Endothelial cell of umbilical vein (primary cell): ENCODE results near the gene TRAPPC12. TPM values are rescaled to one million over a fixed set of nuclear protein-coding genes. Genes with fewer than 3 reads are reported as not detected.

Experiments
- BruUV-seq: library from RNA; stranded (reverse); fragments of 400-500 nt; replicated peaks from 2 replicates; lab custom pipeline; 2021; lab: Mats Ljungman, UMichigan
- CTCF ChIA-PET: fragments of 300-600, 350-600 bp; sonication (Branson Sonifier 250); formaldehyde crosslinking; loops from one replicate; lab custom pipeline; 2021; ENCODE audit warnings: antibody characterized with exemption, inconsistent platforms; lab: Charles Lee
- POLR2A ChIA-PET: fragments of 300-600, 350-600 bp; sonication (Branson Sonifier 250); formaldehyde crosslinking; loops from one replicate; lab custom pipeline; 2021; ENCODE audit warnings: antibody characterized with exemption, inconsistent platforms; lab: Charles Lee
- DNase-seq: peaks from one replicate; pipeline ENCODE4 v3.0.0-alpha.2; 2011; ENCODE audit warnings: low read depth, low spot score
- FAIRE-seq: peaks from 2 replicates; lab custom pipeline; 2011; peaks lifted over from hg19 to GRCh38; lab: Jason Lieb, UNC
- H2AFZ ChIP-seq: 2 replicates; pipeline ENCODE4 v1.6.0; 2012; ENCODE audit warnings: low read depth, low read length, control low read depth, inconsistent platforms
- H3K27ac ChIP-seq: 2 replicates; pipeline ENCODE4 v1.5.1; 2011; ENCODE audit warnings: low read depth, mild to moderate bottlenecking, control low read depth, low read length, moderate library complexity; ENCODE audit not compliant: insufficient read depth
- H3K27me3 ChIP-seq, 2 experiments: 2 replicates each; pipeline versions ENCODE4 v1.6.0 to v1.6.1; 2011; ENCODE audit warnings: low read length in 2 of 2, mixed read lengths in 1 of 2; ENCODE audit not compliant: control insufficient read depth in 2 of 2, insufficient read depth in 2 of 2
- H3K36me3 ChIP-seq, 2 experiments: 2 replicates in 1 of 2; 3 replicates in 1 of 2; pipeline ENCODE4 v1.5.1; 2011; ENCODE audit warnings: low read length in 2 of 2, mild to moderate bottlenecking in 1 of 2, moderate library complexity in 1 of 2; ENCODE audit not compliant: control insufficient read depth in 2 of 2, insufficient read depth in 2 of 2; ENCODE audit errors: extremely low read depth in 1 of 2
- H3K4me1 ChIP-seq: 3 replicates; pipeline ENCODE4 v1.5.1; 2011; ENCODE audit warnings: mild to moderate bottlenecking, low read length; ENCODE audit not compliant: control insufficient read depth, insufficient read depth; ENCODE audit errors: extremely low read depth
- H3K4me2 ChIP-seq: 2 replicates; pipeline ENCODE4 v1.6.1; 2011; ENCODE audit warnings: low read length, control low read depth, mixed read lengths; ENCODE audit not compliant: insufficient read depth
- H3K4me3 ChIP-seq, 3 experiments: fragments of 200-600 bp in 1 of 3; sonication (generic), shearing (Covaris generic) in 1 of 3; replicated peaks in 1 of 3; 2 replicates each; pipeline ENCODE4 v1.5.1; 2011 to 2016; ENCODE audit warnings: control low read depth in 3 of 3, low read length in 3 of 3, mild to moderate bottlenecking in 2 of 3, inconsistent platforms in 1 of 3, low read depth in 1 of 3, moderate library complexity in 1 of 3; ENCODE audit not compliant: insufficient read depth in 1 of 3
- H3K79me2 ChIP-seq: 2 replicates; pipeline ENCODE4 v1.6.0; 2012; ENCODE audit warnings: low read length, inconsistent platforms; ENCODE audit not compliant: control insufficient read depth, insufficient read depth
- H3K9ac ChIP-seq: replicated peaks from 2 replicates; pipeline ENCODE3; 2011; ENCODE audit warnings: low read length, control low read depth; ENCODE audit not compliant: insufficient read depth; ENCODE audit errors: extremely low read depth
- H3K9me1 ChIP-seq: replicated peaks from 3 replicates; pipeline ENCODE4 v1.6.0; 2011; ENCODE audit warnings: mild to moderate bottlenecking, low read length; ENCODE audit not compliant: control insufficient read depth, insufficient read depth; ENCODE audit errors: extremely low read depth
- H3K9me3 ChIP-seq: replicated peaks from 2 replicates; pipeline ENCODE4 v1.5.1; 2012; ENCODE audit warnings: low read length, inconsistent platforms; ENCODE audit not compliant: control insufficient read depth, insufficient read depth
- H4K20me1 ChIP-seq: replicated peaks from 2 replicates; pipeline ENCODE3; 2011; ENCODE audit warnings: mild to moderate bottlenecking, low read length; ENCODE audit not compliant: control insufficient read depth, insufficient read depth; ENCODE audit errors: extremely low read depth
- CTCF ChIP-seq, 2 donors: IDR thresholded peaks; 1 replicate in 1 of 2; 2 replicates in 1 of 2; pipeline ENCODE4 v1.5.1; 2011; ENCODE audit warnings: low read length in 2 of 2, mild to moderate bottlenecking in 2 of 2, moderate library complexity in 2 of 2, control low read depth in 1 of 2, inconsistent platforms in 1 of 2, low read depth in 1 of 2; ENCODE audit not compliant: insufficient read depth in 1 of 2; ENCODE audit errors: extremely low read depth in 1 of 2
- EZH2 ChIP-seq: IDR thresholded peaks from 2 replicates; pipeline ENCODE4 v1.6.1; 2012; ENCODE audit warnings: borderline replicate concordance, low read depth, mild to moderate bottlenecking, moderate library complexity, low read length, inconsistent platforms; ENCODE audit not compliant: severe bottlenecking
- FOS ChIP-seq: IDR thresholded peaks from 2 replicates; pipeline ENCODE4 v1.6.1; 2011; ENCODE audit warnings: mild to moderate bottlenecking, low read length, moderate library complexity, borderline replicate concordance; ENCODE audit not compliant: insufficient read depth
- GATA2 ChIP-seq: IDR thresholded peaks from 2 replicates; pipeline ENCODE4 v1.7.0; 2011; ENCODE audit warnings: low read depth, mild to moderate bottlenecking, moderate library complexity, mixed read lengths, low read length; ENCODE audit not compliant: insufficient read length, insufficient read depth
- JUN ChIP-seq: IDR thresholded peaks from 2 replicates; pipeline ENCODE4 v1.6.1; 2011; ENCODE audit warnings: borderline replicate concordance, low read depth; ENCODE audit not compliant: insufficient read length, insufficient read depth
- MAX ChIP-seq: IDR thresholded peaks from 2 replicates; pipeline ENCODE4 v1.6.1; 2011; ENCODE audit not compliant: insufficient read depth, insufficient read length
- MYC ChIP-seq: IDR thresholded peaks from one replicate; pipeline ENCODE4 v1.6.1; 2011; ENCODE audit warnings: mild to moderate bottlenecking, low read depth, low read length
- POLR2A ChIP-seq: IDR thresholded peaks from 2 replicates; pipeline ENCODE4 v1.6.1; 2012; ENCODE audit warnings: low read depth, mild to moderate bottlenecking, control low read depth, low read length
- POLR2AphosphoS5 ChIP-seq: IDR thresholded peaks from 2 replicates; pipeline ENCODE4 v1.6.1; 2012; ENCODE audit warnings: low read depth, mild to moderate bottlenecking, control low read depth, low read length, moderate library complexity; ENCODE audit not compliant: insufficient read depth
- dilution Hi-C: fragments of 300-500 bp; cut with MboI; formaldehyde crosslinking; loops from one replicate; pipeline ENCODE4 v1.15.0; 2019; ENCODE audit warnings: low sequenced_read_pairs; ENCODE audit not compliant: extremely low pct_ligation_motif_present
- intact Hi-C: fragments of 100-400 bp; cut with micrococcal nuclease; formaldehyde crosslinking; loops from one replicate; pipeline ENCODE4 v1.10.0; 2022
- polyA plus RNA-seq, 4 experiments: library from polyadenylated mRNA; depleted of rRNA in 3 of 4; stranded (reverse) in 3 of 4; unstranded in 1 of 4; fragments of >200 nt; gene quantifications; 2 replicates each; pipeline versions ENCODE4 v1.2.1 to v1.2.3, GENCODE V29; 2011 to 2012; ENCODE audit warnings: missing spikeins in 1 of 4
- total RNA-seq: library from RNA; stranded (reverse); gene quantifications from 2 replicates; pipeline ENCODE4 v1.2.3, GENCODE V29; 2021

The TRAPPC12 gene
- total and polyA plus RNA-seq, 2 donors (not counting 3 experiments of a cell fraction or from before 2014, with no cell fraction given), result 47.5 to 81.5 TPM

DNA sequence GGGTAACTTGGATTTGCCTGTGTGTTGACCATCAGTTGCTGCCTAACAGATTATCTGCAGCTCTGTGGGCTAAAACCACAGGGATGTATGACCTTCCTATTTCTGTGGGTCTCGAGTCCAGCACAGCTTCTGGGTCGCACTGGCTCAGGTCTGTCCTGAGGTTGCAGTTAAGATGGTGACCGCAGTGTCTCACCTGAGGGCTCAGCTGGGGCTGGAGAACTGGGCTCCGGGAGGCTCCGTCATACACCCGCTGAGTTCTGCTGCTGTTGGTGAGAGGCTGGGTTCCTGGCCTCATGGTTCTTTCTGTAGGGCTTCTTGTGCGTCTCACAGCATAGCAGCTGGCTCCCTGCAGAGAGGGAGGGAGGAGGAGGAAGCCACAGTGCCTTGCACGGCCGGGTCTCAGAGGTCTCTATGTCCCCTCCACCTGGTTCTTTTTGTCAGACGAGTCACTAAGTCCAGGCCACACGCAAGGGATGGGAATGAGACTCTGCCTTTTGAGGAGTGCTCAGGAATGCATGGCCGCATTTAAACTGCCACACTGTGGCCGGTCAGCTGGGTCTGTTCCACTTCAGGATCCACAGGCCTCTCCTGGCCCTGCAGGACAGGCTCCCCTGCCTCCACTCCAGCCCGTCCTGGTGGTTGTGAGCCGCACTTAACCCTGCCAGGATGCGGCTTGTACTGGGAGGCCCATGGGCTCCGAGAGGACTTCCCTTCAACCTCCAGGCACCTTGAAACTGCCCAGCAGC, 72.6 kb downstream of the TRAPPC12 start:
- intact Hi-C loops (no loop called here), dilution Hi-C loops (no loop called here)
- Histone ChIP-seq H3K9me3 (no peaks in the 10 kb centered on the region), H3K27me3 (no peaks in the 10 kb centered on the region), H3K4me3 (no peak overlapping the region), H2AFZ (no peak overlapping the region), H3K9me1 (no peaks in the 10 kb centered on the region), H3K27ac (no peak overlapping the region), H3K79me2 (no peaks in the 10 kb centered on the region), H3K36me3 (peaks cover 0 to 2% of the 10 kb centered on the region in 2 experiments), H3K9ac (no peak overlapping the region), H3K4me1 (peaks cover 12% of the 10 kb centered on the region), H3K4me2 (no peak overlapping the region), H4K20me1 (no peaks in the 10 kb centered on the region)
- ChIA-PET CTCF (interaction anchor here (0.9 to 2.7 kb wide), 4 partner anchors 10 to 29 kb away, joined by 3 to 19 read pairs (median 7); no protein-coding TSS in a partner anchor), POLR2A (no interaction called here)
- no peak for FAIRE-seq
- BruUV-seq, result no TSS peak
- DNase-seq, result no peak
- no peak for TF ChIP-seq POLR2AphosphoS5
- no peak for TF ChIP-seq EZH2
- TF ChIP-seq JUN, result no peak
- TF ChIP-seq MYC, result no peak
- TF ChIP-seq FOS, result no peak
- TF ChIP-seq CTCF (IDR thresholded peaks at IDR 0.05; ENCODE audit: extremely low read depth in 1 of 2, insufficient read depth in 1 of 2, low read depth in 1 of 2, low read length in 2 of 2), result no peak
- TF ChIP-seq MAX, result no peak
- no peak for TF ChIP-seq POLR2A
- no peak for TF ChIP-seq GATA2
